ENCODE data around the gene PLA2G2A.
"Not testable (repeated sequence)": the region's sequence is repeated elsewhere in the genome, so short reads cannot be mapped to it uniquely, and the experiment has no call there.

Gene PLA2G2A

DNA sequence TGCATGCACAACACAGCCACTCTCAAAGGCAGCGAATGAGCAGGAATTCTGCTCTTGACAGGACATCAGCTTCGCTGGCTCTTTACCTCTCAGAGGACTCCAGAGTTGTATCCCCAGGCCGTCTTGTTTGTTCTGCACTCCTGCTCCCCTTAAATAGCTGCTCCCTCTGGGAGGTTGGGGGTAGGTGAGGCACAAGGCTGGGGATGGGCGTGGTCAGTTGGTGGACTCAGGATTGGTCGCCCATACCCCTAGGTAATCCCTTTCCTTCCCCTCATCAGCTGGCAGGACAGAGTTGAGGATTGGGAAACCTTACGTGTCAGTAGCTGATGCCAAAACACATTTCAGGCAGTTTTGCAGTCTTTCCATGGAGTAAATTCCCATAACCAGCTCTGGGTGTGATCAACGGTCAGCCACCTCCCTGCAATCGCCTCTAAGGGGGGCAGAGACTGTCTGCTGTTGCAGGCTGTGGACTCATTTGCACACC is at the start of gene PLA2G2A:
Gene PLA2G2A, minus strand, starts transcription at position 125 of the 484 bp plus-strand sequence. CDS start 845 bp downstream, outside the sequence.
- no peak for DNase-seq

GRCh38 chr1:20028726-20029125 is 49.3 kb upstream of the PLA2G2A start:
- DNase-seq: no peak

DNA sequence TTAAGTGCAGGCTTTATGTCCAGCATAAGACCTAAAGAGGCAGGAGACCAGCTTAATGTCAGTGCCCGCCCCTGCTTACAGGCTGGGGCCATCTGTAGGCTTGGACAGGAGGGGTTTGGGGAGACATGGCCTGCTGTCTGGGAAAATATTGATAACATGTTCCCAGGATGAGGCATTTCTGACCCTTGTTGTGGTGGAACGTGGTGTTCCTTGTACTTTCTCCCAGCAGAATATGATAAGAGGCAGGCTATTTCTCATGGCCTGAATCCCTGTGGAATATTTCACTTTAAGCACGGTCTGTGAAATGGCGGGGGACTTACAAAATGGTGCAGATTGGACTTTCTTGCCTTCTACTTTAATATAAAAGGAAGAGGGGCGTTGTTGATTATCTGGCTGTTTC is 48.7 kb upstream of the PLA2G2A start:
- no peak for DNase-seq

DNA sequence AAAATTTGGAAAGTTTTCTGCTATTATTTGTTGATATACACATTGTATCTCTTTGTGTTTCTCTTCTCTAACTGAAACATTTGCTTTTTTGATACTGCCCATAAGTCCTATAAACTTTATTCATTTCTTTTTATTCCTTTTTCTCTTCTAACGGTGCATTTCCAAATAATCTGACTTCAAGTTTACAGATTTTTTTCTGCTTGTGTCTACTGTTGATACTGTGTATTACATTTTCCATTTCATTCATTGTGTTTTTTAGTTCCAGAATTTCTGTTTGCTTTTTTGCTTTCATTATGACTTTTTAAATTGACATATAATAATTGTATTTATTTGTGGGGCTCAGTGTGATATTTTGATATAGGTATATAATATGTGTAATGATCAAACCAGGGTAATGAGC is 38.3 kb upstream of the PLA2G2A start:
- DNase-seq: no peak

DNA sequence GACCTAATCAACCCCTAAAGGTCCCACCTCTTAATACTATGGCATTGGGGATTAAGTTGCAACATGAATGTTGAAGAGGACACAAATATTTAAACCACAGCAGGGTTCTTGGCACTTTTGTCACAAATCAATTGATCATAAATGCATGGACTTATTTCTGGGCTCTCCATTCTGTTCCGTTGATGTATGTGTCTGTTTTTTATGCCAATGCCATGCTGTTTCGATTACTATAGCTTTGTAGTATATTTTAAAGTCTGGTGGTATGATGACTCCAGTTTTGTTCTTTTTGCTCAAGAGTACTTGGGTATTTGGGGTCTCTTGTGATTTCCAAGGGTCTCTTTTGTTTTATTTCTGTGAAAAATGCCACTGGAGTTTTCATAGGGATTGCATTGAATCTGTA is 34.7 kb upstream of the PLA2G2A start:
- no peak for DNase-seq

GRCh38 chr1:20010016-20010415 is 30.6 kb upstream of the PLA2G2A start:
- no peak for DNase-seq

DNA sequence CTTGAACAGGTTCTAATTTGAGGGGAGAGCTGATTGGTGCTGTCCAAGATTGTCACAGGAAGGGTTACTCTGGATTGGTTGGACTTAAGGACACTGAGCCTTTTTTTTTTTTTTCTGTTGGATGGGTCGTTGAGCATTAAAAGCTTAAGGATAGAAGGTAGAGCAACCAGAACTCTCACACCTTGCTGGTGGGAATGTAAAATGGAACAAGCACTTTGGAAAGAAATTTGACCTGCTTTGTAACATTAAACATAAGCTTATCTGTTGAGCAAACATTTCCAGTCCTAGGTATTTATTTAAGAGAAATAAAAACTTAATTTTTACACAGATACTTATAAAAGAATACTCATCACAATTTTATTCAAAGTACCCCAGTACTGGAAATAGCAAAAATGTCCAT is 29.8 kb upstream of the PLA2G2A start:
- no peak for DNase-seq

DNA sequence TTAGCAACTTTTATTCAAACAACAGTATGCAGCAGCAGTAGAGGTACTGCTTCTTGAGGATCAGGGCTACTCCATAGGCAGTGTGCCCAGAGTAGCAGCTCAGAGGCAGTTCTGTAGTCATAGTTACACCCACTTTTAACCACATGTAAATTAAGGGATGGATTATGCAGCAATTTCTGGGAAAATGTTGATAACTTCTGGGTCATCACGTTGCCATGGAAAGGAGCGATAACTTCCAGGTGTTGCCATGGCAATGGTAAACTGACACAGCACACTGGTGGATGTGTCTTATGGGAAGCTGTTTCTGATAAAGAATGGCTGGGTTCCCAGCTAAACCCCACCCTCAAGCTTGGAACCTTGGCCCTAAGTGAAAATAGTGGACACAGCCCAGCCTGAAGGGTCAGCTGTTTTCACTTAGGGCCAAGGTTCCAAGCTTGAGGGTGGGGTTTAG is 29.0 kb upstream of the PLA2G2A start:
- no peak for DNase-seq

- DNase-seq: not testable (repeated sequence)
These were observed 19.4 kb upstream of the PLA2G2A start for GRCh38 chr1:19998823-19999222.

GRCh38 chr1:19990689-19991088 is 11.3 kb upstream of the PLA2G2A start:
- no peak for DNase-seq

DNA sequence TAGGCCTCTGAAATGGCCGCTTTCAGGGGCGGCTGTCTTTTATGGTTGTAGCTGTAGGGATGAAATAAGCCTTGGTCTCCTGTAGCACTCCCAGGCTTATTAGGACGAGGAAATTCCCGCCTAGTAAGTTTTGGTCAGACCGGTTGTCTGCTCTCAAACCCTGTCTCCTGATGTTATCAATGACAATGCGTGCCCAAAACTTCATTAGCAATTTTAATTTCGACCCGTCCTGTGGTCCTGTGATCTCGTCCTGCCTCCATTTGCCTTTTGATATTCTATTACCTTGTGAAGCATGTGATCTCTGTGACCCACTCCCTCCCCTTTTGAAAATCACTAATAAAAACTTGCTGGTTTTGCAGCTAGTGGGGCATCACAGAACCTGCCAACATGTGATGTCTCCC is 10.8 kb upstream of the PLA2G2A start:
- not testable (repeated sequence) for DNase-seq

- DNase-seq: no peak
These were observed 9.0 kb upstream of the PLA2G2A start for GRCh38 chr1:19988267-19989006.

GRCh38 chr1:19987719-19988118 is 8.3 kb upstream of the PLA2G2A start:
- no peak for DNase-seq

DNA sequence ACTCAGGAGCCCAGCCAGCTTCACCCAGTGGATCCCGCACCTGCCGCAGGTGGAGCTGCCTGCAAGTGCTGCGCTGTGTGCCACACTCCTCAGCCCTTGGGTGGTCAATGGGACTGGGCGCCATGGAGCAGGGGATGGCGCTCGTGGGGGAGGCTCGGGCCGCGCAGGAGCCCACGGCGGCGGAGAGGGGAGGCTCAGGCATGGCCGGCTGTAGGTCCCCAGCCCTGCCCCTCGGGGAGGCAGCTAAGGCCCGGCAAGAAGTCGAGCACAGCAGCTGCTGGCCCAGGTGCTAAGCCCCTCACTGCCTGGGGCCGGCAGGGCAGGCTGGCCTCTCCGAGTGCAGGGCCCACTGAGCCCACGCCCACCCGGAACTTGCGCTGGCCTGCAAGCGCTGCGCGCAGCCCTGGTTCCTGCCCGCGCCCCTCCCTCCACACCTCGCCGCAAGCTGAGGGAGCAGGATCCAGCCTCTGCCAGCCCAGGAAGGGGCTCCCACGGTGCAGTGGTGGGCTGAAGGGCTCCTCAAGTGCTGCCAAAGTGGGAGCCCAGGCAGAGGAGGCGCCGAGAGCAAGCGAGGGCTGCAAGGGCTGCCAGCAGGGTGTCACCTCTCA is 5.1 kb upstream of the PLA2G2A start:
- DNase-seq: not testable (repeated sequence)

DNA sequence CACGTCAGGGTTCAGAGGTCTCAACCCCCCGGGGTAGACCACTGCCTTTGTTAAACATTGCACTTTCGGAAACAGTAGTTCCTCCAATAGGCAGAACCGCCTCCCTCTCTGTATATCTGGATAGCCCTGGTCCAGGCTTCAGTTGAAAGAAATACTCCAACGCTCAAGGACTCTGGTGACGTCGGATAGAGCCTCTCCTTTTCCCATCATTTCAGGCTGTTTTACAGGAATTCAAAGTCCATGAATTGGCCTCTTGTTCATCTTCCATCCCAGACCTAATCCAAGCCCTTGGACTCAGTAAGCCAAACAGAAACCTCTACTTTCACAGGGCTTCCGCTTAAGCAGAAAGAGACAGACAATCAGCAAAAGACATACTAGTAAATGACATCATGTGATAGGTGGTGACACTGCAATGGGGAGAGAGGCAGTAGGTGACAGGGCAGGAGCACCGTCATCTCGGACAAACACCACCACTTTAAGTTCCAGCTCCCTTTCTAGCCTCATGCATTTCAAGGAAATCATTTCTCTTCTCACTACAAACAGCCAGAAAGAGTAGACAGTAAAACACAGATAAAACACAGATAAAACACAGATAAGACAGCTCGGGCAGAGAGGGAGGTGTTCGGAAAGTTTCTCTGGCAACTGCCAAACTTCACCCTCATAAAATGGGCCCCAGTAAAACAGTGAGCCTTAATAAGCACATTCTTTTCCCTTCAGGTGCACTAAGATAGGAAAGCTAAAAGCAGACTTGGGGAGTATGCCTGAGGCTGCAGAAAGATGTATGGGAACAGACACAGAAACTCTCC is 2.3 kb upstream of the PLA2G2A start:
- no peak for DNase-seq

- DNase-seq: no peak
These were observed 1.7 kb upstream of the PLA2G2A start for GRCh38 chr1:19981170-19981506.

DNA sequence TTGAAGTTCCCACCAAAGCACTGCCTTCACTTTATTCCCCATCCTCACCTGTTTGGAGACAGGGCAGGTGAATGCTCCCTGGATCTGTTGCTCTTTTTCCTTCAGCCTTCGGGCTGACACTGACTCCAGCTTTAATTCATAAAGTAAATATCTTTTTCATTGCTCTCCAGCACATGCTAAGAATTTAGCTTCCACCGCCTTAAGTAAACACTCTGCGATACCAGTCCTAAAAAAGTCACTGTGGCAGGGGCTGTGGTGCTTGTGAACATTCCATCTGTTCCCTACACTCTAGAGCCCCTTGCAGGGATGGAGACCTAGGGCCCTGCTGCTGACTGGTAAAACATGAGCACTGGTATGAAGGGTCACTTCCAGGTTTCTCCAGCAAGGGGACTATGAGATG is 896 bp upstream of the PLA2G2A start:
- DNase-seq: no peak

- no peak for DNase-seq
These were observed 1.3 kb downstream of the PLA2G2A start for GRCh38 chr1:19978143-19978542.

DNA sequence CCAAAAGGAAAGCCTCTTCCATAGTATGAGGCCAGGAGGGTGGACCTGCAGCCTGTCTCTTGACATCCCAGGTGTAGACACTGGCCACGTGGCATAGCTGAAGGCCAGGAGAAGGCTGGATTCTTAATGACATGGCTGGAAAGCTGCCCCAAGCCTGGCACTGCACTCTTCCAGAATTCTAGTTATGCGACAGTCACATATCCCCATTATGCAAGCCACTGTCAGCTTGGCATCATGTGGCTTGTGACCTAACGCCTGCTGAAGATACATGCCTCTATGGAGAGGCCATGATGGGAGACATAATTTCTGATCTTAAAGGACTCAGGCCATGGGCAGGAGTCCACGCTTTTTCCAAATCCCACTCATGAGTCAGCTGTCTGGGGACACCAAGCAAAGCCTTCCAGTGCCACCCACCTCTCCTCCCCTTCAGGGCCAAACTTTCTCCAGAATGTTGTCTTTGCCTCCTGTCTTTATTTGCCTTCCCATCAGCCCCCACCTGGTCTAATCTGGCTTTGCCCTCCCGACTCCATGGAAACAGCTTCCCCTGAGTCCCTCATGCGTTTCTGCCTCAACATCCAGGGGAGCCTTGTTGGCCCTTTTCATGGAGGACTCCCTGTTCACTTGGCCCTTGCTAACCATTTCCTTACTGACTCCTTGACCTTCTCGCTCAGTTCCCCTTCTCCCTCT is 3.0 kb downstream of the PLA2G2A start:
- no peak for DNase-seq

DNA sequence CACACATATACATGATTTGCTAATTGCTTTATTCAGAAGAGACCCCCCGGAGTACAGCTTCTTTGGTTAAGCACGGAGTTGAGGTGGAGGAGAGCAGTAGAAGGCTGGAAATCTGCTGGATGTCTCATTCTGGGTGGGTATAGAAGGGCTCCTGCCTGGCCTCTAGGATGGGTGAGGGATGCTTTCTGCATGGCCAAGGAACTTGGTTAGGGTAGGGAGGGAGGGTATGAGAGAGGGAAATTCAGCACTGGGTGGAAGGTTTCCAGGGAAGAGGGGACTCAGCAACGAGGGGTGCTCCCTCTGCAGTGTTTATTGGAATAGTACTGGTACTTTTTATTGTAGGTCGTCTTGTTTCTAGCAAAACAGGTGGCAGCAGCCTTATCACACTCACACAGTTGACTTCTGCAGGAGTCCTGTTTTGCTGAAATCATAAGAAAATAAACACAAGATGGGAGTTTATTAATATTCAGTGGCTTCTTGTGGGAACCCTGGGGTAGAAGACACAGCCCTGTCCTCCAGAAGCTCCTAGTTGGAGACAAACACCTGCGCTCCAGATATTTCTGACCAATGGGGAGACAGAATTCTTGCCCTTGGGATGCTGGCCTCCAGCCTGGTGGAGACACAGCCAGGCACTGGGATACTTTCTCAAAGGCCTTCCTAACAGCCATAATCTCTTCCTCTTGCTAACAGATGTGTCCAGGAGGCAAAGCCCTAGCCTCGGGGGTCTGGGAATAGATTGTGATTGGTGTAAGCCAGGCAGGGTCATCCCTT is 3.8 kb downstream of the PLA2G2A start:
- DNase-seq: no peak

- DNase-seq: peak; percentile 29
These were observed 4.5 kb downstream of the PLA2G2A start for GRCh38 chr1:19974822-19975416.

DNA sequence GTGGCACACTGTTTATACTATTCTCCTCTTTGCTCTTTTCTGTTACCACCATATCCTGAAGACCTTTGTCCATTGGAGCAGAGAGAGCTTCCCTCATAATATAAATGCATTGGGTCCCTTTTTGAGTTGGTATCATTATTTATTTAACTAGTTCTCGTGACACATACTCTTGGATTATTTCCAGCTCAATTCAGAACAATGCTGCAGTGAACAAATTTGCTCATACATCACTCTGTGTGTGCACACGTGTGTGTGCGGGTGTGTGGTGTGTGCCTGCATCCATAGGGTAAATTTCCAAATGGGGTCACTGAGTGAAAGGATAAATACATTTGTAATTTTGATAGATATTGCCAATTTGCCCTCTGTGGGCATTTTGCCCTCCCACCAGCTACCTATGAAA is 5.8 kb downstream of the PLA2G2A start:
- DNase-seq: no peak

All from 8988T (cell line).